Measurements from ENCODE around the gene STAT3. TPM values are rescaled to one million over a fixed set of nuclear protein-coding genes. Genes with fewer than 3 reads are reported as not detected.

The STAT3 gene
- total RNA-seq, 1 experiment from 2014 or later, result 74.6 TPM

DNA sequence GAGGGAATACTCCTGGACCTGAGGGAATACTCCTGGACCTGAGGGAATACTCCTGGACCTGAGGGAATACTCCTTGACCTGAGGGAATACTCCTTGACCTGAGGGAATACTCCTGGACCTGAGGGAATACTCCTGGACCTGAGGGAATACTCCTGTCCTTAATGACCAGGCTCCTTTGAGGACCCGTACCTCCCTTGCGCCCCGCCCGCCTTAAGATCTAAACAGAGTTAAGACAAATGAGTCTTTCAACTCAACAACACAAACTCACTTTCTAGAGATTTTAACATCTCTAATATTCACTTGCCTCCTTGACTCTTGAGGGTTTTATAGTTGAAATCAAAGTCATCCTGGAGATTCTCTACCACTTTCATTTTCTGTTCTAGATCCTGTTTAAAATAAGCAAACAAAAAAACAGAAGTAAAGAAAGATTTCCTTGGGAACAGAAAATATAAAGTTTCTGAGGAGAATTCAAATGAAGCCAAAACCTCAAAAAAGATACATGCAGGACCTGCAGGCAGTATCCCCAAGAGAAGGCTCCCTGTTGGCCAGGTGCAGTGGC, 49.7 kb downstream of the STAT3 start:
- no peak for DNase-seq
- ChIA-PET POLR2A (ENCODE audit: unreplicated experiment) (no interaction called here), CTCF (no interaction called here)
- Histone ChIP-seq H4K20me1 (ENCODE audit: insufficient read depth) (no peaks in the 10 kb centered on the region), H3F3A (ENCODE audit: insufficient read depth, low read depth) (peaks cover 10% of the 10 kb centered on the region; the same call in 1 of the 2 replicates), H3K4me1 (replicated peaks; ENCODE audit: insufficient read depth) (peaks cover 12% of the 10 kb centered on the region), H3K27me3 (ENCODE audit: insufficient read depth, low read depth) (no peaks in the 10 kb centered on the region), H3K36me3 (ENCODE audit: low read depth) (peaks cover 15% of the 10 kb centered on the region), H3K4me3 (no peak overlapping the region), H3K9me3 (ENCODE audit: insufficient read depth, low read depth) (no peaks in the 10 kb centered on the region), H3K27ac (no peak overlapping the region), H2AFZ (no peak overlapping the region), H3K79me2 (ENCODE audit: low read depth) (no peaks in the 10 kb centered on the region), H3K9me2 (ENCODE audit: insufficient read depth) (no peaks in the 10 kb centered on the region), H3K4me2 (no peak overlapping the region)
- intact Hi-C loops (cut with micrococcal nuclease; ENCODE audit: unreplicated experiment), result no loop called here
- TF ChIP-seq EZH2 (IDR thresholded peaks at IDR 0.05; ENCODE audit: low read depth), result no peak
- no peak for TF ChIP-seq CTCF (conservative IDR thresholded peaks at IDR 0.05)
- BruUV-seq (replicated peaks), result no TSS peak

DNA sequence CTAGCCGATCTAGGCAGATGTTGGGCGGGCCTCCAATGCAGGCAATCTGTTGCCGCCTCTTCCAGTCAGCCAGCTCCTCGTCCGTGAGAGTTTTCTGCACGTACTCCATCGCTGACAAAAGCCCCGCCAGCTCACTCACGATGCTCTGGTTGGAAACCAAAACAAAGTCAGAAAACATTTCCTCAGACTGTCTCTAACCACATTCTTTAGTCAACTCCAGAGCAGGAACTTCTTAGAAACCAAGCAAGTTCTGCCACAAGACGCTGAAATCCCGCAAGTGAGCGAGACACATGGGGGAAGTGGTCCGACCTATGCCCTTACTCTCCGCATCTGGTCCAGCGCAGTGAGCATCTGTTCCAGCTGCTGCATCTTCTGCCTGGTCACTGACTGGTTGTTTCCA, 50.8 kb downstream of the STAT3 start:
- no peak overlapping the region for H3K27ac ChIP-seq
- peaks cover 21% of the 10 kb centered on the region for H3K36me3 ChIP-seq (ENCODE audit: low read depth)
- H4K20me1 ChIP-seq (ENCODE audit: insufficient read depth), result no peaks in the 10 kb centered on the region
- no peak overlapping the region for H3K4me2 ChIP-seq
- H3K79me2 ChIP-seq (ENCODE audit: low read depth), result no peaks in the 10 kb centered on the region
- peaks cover 10% of the 10 kb centered on the region; the same call in 1 of the 2 replicates for H3F3A ChIP-seq (ENCODE audit: insufficient read depth, low read depth)
- DNase-seq, result no peak
- intact Hi-C loops (cut with micrococcal nuclease; ENCODE audit: unreplicated experiment), result no loop called here
- H3K4me3 ChIP-seq, result no peak overlapping the region
- H3K27me3 ChIP-seq (ENCODE audit: insufficient read depth, low read depth), result no peaks in the 10 kb centered on the region
- H3K9me2 ChIP-seq (ENCODE audit: insufficient read depth), result no peaks in the 10 kb centered on the region
- no peak overlapping the region for H2AFZ ChIP-seq
- H3K9me3 ChIP-seq (ENCODE audit: insufficient read depth, low read depth), result no peaks in the 10 kb centered on the region
- TF ChIP-seq CTCF (conservative IDR thresholded peaks at IDR 0.05) (no peak), EZH2 (IDR thresholded peaks at IDR 0.05; ENCODE audit: low read depth) (no peak)
- BruUV-seq (replicated peaks), result no TSS peak
- POLR2A ChIA-PET (ENCODE audit: unreplicated experiment), result no interaction called here
- CTCF ChIA-PET, result no interaction called here
- peaks cover 12% of the 10 kb centered on the region for H3K4me1 ChIP-seq (replicated peaks; ENCODE audit: insufficient read depth)

DNA sequence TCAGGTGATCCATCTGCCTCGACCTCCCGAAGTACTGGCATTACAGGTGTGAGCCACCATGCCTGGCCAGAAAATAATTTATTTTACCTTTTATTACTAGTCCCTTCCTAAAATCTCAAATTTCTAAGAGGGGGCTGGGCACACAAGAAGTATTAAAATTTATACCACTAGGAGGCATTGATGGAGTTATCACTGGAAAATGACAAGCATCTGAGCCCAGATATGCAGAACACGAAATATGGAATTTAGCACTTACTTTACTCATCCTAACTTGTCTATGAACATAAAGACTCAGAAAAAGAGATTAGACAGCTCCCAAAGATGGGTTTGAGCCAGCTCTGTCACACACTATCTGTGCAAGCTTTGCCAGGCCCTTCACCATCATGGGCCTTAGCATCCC, 53.6 kb downstream of the STAT3 start:
- ChIA-PET POLR2A (ENCODE audit: unreplicated experiment) (no interaction called here), CTCF (interaction anchor here (1.0 kb wide), 1 partner anchor 9 kb away, joined by 3 read pairs; no protein-coding TSS in a partner anchor)
- TF ChIP-seq CTCF (conservative IDR thresholded peaks at IDR 0.05), result peak; percentile 37; the same call in 1 of the 2 replicates
- TF ChIP-seq EZH2 (IDR thresholded peaks at IDR 0.05; ENCODE audit: low read depth), result no peak

More for the DNA sequence above, 53.6 kb downstream of the STAT3 start:
- no TSS peak for BruUV-seq (replicated peaks)
- intact Hi-C loops (cut with micrococcal nuclease; ENCODE audit: unreplicated experiment), result no loop called here
- Histone ChIP-seq H3K27ac (no peak overlapping the region), H3K4me3 (no peak overlapping the region), H3K9me2 (ENCODE audit: insufficient read depth) (no peaks in the 10 kb centered on the region), H3K27me3 (ENCODE audit: insufficient read depth, low read depth) (no peaks in the 10 kb centered on the region), H3K4me1 (replicated peaks; ENCODE audit: insufficient read depth) (peaks cover 18% of the 10 kb centered on the region), H3K79me2 (ENCODE audit: low read depth) (no peaks in the 10 kb centered on the region), H3K9me3 (ENCODE audit: insufficient read depth, low read depth) (no peaks in the 10 kb centered on the region), H2AFZ (no peak overlapping the region), H3K36me3 (ENCODE audit: low read depth) (peaks cover 30% of the 10 kb centered on the region), H4K20me1 (ENCODE audit: insufficient read depth) (no peaks in the 10 kb centered on the region), H3K4me2 (no peak overlapping the region), H3F3A (ENCODE audit: insufficient read depth, low read depth) (peaks cover 32% of the 10 kb centered on the region)
- no peak for DNase-seq

All from PC-9 (cell line).